OCI-LY3 (cell line): ENCODE data around the gene PTPRN2.

Experiments
- CTCF ChIP-seq: fragments of 200-600, 300-600 bp; sonication (generic); IDR thresholded peaks from 2 replicates; pipeline ENCODE4 v1.5.1; 2014; ENCODE audit warnings: antibody characterized with exemption, low read length, low read depth
- EZH2phosphoT487 ChIP-seq: fragments of 200-600 bp; shearing (Covaris generic); IDR thresholded peaks from 2 replicates; pipeline ENCODE4 v1.6.1; 2018; ENCODE audit warnings: antibody characterized with exemption, mixed run types, low read depth

GRCh38 chr7:158138329-158138597 lies 449.4 kb downstream of the PTPRN2 start:
- TF ChIP-seq CTCF (no peak), EZH2phosphoT487 (no peak)
